Measurements from ENCODE around the gene MARK3.

DNA sequence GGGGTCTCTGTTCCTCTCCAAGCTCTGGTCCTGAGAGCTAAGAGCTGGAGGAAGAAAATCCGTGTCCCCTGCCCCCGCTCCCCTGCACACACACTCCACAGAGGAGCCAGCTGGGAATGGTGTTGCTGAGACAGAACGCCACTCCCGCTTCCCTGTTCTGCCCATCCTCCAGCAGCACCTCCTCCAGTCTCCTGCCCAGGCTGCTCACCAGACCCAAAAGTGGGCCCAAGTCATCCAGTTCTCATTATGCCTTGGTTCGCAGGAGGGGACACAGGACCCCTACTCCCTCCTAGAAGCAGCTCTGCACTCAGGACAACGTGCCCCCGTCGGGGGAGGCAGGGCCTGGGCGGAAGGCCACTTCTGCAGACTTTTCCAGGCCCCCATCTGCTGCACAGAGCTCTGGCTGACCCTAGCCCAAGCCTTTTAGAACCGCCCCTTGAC lies 143.0 kb downstream of the MARK3 start:
- TF ChIP-seq EP300 (IDR thresholded peaks at IDR 0.05) (no peak), POLR2A (IDR thresholded peaks at IDR 0.05) (no peak), POLR2AphosphoS5 (IDR thresholded peaks at IDR 0.05) (no peak)
- TF ChIP-seq, protein P1, sequence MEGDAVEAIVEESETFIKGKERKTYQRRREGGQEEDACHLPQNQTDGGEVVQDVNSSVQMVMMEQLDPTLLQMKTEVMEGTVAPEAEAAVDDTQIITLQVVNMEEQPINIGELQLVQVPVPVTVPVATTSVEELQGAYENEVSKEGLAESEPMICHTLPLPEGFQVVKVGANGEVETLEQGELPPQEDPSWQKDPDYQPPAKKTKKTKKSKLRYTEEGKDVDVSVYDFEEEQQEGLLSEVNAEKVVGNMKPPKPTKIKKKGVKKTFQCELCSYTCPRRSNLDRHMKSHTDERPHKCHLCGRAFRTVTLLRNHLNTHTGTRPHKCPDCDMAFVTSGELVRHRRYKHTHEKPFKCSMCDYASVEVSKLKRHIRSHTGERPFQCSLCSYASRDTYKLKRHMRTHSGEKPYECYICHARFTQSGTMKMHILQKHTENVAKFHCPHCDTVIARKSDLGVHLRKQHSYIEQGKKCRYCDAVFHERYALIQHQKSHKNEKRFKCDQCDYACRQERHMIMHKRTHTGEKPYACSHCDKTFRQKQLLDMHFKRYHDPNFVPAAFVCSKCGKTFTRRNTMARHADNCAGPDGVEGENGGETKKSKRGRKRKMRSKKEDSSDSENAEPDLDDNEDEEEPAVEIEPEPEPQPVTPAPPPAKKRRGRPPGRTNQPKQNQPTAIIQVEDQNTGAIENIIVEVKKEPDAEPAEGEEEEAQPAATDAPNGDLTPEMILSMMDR (IDR thresholded peaks at IDR 0.05) = no peak
